ENCODE measurements around the gene RBM44.
"Not testable (repeated sequence)": the region's sequence is repeated elsewhere in the genome, so short reads cannot be mapped to it uniquely, and the experiment has no call there.

Gene RBM44

DNA sequence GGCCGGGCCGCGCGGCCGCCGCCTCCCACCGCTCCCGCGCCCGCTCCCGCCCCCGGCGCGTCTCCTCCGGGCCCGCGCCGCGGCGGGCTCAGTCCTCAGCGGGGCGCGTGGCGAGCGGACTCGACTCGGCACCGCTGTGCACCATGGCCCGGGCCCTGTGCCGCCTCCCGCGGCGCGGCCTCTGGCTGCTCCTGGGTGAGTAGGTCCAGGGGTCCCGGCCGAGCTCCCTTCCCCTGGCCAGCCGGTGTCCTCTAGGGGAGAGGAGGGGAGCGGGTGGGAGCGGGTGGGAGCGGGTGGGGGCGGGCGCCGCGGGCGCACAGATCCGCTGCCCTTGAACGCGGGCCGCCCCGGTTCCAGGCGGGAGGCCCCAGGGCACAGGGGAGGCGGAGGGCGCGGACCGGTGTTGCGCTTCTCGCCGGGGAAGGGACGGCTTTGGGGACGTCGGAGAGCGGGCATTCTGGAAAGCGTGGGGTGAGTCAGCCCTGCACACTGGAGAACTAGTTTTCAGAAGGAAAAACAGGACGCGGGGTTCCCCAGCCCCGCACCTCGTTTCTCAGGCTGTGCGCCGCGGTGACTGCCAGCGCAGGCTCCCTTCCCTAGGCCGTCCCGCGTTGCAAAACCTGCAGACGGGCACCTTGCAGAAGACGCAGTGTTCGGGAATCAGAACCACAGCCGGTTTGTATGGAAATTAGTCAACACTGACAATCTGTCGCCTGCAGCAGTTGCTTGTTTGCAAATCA, 61.1 kb downstream of the RBM44 start, which contains the start of gene RAMP1:
RAMP1 (plus strand) TSS at position 91 of the 740 bp plus-strand sequence; CDS start at position 144, 53 bp downstream.
- DNase-seq, result peak; percentile 61

DNA sequence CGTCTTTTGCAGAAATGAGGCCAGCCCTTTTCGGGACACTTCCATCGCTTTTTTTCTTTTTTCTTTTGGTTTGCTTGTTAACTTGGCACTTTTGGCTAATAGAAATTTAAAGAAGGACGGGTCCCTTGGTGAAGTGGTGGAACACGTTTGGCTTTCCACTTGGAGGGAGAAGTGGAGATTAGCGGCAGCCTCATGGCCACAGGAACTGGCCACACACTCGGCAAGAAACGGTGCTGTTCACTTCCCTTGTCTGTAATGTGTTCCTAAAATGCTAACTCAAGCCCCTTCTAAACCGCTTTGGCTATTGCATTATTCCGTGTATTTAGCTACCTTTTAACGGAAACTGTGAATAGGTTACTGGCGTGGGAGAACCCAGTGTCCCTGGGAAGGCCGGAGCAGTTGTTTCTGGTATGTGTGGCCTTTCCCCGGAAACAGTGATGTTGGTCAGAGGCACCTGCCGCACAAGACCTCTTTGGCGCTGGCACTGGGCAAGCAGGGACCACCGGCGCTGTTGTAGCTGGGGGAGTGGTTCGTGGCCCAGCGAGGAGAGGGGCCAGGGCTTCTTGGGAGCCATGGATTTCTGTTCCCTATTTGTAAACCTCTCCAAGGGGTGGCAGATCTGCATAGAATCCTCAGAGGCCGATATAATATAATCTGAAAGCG, 61.8 kb downstream of the RBM44 start:
- DNase-seq, result no peak

DNA sequence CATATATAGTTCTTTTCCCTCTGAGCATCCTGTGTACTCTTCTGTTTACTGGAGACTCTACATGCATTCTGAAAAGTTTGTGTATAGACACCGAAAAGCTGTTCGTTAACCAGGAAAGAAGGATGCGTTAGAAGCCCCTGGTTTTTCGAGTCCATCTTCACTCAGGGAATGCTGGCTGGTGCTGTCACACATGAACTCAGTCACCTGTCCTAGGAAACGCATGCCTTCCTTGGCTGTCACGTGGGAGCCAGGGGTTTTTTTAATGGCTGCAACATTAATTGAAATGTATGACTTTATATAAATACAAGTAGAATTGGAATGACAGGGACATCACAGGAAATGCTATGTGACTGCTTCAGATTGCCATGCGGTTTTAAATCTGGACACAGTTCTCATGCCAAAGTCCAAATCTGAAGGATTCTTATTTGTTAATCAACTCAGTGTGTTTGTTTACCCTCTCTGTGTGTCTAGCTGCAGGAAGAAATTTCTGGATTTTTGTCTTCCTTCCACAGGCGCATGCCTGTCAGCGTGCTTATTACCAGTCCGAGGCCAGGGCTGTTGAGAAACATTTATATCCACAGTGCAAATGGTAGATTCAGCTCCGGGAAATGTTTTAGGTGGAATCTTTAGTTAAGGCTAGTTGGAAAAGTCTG, 63.4 kb downstream of the RBM44 start:
- no peak for DNase-seq

DNA sequence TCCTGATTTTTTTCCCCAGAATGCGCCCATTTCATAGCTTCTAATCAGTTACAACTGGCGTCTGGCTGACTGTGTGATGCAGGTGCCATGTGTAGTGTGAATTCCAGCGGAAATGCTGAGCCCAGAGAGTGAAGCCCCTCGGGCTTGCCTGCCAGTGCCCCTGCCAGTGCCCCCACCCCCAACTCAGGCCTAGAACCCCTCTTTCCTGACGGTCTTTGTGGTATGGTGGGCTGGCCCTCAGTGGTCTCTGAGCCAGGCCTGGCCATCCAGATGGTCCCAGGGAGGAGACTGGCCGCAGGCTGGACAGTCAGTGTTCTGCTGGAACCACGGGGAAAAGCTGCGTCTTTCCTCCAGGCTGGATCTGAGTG, 63.9 kb downstream of the RBM44 start:
- no peak for DNase-seq

DNA sequence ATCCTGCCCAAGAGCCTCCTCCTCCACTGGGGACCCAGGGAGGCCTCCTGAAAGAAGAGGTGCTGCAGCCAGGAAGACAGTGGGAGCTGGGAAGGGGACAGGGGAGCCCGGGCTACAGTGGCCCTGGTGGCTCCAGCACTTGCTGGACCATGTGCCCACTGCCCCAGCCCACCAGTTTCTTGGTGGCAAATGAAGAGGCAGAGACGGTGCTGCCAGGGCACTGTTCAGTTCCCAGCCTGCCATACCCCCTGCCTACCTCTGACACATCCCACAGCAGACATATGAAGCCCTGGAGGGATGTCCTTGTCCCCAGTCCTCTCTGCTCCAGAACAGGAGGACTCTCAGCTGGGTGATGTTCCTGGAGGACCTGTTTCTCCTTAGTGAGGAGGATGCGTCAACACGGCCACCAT, 64.5 kb downstream of the RBM44 start:
- DNase-seq, result peak; percentile 5

DNA sequence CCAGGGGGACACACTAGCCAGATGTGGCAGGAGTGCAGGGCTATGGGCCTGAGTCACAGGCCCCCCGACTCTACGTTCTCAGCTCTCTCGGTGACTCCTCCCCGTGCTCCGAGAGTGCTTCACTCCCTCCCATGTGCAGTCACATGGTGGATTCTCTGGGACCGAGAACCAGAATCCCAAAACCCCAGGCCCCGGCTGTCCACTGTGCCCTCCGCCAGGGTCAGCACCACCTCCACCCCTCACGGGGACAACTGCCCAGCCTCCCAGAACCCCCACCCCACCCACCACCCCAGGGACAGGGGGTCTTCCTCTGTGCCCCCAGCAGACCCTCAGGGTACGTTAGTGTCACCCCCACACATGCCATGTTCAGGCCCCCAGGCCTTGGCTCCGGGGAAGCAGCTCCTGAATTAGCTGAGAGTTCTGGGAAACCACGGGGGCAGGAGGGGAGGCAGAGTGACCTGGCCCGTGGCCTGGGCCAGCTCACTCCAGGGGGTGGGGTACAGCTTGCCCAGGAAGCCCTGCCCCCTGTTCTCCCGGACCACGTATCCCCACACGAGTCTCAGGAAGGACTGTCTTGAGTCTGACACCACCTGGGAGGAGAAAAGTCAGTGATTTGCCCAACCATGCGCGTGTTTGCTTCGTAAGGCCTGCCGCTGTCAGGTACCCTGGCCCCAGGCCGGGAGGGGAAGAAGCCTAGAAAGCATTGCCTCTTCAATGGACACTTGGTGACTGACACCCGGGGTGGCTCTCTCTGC, 65.3 kb downstream of the RBM44 start:
- DNase-seq, result peak; percentile 14

DNA sequence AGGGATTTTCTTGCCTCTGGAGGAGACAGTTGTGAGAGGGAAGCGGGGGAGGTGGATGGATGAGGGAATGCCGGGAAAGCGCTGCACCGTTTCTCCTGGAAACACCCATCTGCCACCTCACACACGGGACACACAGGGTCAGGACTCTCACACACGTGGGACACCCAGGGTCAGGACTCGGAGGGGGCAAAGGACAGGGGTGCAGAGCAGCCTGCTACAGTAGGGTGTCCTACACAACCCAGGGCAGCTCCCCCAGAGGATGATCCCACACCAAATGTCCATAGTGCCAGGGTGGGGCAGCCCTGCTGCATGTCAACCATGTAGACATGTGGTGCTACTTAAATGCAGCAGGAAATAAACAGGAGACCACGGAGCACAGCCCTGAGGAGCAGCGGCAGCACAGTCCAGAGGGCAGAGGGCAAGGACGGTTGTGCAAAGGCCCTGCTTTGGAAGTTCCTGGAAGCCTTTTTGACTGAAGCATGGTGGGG, 65.9 kb downstream of the RBM44 start:
- no peak for DNase-seq

DNA sequence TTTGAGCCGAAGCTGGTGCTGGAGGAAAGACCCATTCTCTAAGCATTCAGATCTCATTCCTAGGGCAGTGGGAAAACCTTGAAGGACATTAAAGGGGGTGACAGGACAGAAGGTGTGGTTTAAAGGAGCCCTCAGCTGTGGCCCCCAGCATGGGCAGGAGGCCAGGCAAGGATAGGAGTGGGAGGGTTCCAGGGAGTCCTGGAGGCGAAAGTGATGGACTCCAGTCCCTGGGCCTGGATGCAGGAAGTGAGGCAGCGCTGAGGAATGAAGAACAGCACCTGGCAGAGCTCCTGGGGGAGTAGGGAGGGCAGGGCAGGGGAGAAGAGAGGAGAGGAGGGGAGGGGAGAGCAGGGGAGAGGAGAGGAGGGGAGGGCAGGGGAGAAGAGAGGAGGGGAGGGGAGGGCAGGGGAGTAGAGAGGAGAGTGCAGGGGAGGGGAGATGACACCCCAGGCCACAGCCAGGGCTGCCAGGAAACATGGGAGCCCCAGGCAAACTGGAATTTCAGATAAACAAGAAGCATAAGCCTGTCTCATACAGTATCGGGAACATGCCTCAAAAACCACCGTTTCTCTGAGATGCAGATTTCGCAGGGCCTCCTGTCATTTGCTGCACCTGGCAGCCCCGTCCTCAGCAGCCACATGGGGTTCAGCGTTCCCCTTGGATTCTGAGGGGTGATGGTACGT, 66.5 kb downstream of the RBM44 start:
- no peak for DNase-seq

DNA sequence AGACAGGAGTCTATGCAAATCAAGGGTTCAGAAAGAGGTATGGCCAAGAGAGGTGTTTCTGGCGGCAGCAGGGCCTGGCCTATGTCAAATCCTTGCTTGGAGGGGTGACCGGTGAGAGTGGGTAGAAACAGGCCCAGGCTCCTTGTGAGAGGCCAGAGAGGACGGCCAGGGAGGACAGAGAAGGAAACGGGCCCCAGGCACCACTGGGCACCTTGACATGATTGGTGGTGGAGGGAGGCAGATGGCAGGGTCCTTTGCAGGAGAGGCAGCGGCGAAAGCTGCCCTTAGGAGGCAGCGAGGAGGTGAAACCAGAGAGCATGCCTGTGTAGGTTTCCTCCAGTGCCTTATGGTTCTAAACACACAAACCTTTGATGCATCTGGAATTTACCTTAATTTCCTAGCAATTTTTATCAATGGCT, 67.1 kb downstream of the RBM44 start:
- DNase-seq, result no peak

DNA sequence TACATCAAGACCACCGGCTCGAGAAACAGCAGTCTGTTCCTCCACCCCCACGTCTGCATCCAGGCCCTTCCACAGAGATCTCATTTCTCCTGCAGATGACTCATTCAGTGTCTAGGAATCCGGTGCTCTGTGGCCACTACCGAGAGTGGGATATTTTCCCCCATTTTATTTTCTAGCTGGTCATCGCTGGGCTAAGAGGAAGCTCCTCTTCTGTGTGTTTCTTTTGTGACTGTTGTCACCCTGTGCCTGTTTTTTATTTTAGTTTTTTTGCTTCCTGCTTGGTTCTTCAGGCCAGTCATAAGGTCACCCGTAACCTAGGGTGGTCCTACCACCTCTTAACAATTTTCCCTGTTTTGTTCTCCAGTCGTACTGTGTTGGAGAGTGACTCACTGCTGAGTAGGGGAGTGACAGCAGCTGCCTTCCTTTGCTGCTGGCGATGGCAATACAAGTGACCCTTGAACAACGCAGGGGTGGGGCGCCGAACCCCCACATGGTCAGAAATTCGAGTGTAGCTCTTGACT, 67.6 kb downstream of the RBM44 start:
- no peak for DNase-seq

DNA sequence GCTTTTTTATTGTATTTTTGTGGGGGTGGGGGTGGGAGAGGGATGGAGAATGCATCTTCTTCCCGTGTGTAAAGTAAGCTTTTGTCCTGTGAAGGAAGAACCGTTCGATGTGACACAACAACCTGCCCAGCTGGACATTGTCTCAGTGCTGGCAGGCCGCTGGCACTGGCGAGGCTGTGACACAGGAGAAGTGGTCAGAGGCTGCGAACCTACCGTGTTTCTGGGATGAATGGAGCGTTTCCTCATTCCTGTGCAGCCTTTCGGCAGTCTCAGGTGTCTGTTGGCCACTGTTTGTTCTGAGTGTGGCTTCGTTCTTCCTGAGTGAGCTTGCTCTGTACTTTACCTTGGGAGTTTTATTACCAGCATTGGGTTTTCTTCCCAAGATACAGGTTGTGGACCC, 68.9 kb downstream of the RBM44 start:
- no peak for DNase-seq

DNA sequence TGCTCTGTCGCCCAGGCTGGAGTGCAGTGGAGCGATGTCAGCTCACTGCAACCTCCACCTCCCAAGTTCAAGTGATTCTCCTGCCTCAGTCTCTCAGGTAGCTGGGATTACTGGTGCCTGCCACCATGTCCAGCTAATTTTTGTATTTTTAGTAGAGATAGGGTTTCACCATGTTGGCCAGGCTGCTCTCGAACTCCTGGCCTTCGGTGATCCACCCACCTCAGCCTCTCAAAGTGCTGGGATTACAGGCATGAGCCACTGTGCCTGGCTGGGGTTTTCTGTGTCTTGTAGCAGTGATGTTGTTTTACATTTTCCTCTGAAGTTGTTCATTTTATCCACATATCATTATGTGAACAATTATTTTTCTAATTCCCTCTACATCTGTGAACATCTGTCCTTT, 69.5 kb downstream of the RBM44 start:
- DNase-seq, result not testable (repeated sequence)

DNA sequence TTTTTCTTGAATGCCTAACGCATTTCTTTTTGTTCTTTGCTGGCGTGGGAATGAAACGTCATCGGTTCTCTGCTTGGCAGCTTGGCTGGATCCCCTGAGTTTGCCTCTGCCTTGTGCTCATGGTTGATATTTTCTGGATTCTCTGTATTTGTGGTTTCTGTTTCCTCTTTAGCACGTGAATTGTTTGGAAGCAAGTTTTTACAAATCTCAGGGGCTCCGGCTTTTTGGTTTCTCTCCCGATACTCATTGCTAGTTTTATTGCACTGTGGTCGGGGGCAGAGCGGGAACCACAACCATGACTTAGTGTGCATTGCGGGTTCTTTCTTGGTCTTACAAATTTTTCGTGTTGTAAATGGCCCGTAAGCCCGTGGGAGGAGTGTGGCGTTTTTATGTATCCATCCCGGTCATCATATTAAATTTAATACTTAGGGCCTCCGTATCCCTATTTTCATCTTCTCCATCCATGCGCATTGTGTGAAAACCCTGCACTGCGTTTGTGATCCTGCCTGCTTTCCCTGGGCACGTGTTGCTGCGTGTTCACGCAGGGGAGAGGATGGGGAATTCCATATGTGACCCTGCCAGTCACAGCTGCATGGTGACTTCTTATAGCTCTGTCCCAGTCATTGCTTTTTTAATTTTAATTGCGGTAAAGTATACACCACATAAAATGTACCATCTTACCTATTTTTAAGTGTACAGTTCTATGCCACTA, 70.2 kb downstream of the RBM44 start:
- no peak for DNase-seq

DNA sequence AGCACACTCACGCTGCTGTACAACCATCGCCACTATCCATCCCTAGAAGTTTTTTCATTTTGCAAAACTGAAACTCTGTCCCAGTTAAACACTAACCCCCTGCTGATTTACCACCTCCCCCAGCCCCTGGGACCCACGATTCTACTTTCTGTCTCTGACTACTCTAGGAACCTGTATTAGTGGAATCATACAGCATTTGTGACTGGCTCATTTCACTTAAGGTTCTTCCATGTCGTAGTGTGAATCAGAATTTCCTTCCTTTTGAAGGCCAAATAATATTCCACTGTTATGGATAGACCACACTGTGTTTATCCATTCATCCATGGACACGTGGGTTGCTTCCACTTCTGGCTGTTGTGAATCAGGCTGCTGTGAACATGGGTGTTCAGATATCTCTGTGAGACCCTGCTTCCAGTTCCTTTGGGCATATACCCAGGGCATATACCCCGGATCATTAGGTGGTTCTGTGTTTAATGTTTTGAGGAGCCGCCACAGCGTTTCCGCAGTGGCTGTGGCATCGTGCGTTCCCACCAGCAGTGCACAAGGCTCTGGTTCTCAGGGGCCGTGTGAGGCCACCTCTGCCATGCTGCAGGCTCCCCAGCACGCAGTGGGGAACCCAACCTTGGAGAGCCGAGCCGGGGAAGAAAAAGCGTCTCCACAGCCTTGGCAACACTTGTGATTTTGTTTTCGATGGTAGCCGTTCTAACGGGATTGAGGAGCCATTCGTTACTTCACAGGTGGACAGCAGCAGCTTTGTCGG, 70.9 kb downstream of the RBM44 start:
- no peak for DNase-seq

DNA sequence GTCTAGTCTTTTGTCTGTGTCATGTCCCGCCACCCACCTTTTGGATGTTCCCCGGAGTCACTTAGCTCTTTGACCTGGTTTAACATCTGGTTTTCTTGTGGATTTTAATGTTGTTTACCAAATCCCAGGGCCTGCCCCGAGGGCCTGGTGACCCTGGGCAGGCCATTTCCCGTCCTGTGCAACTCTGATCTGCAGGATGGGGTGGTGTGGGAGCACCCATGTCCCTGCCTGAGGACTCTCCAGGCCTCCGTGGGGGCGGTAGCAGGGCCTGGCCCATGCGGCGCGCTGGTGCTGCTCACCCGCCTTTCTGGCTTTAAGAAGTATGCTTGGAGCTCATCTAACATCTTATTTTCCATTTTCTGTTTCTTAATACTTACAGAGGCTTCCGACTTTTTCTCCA, 71.5 kb downstream of the RBM44 start:
- no peak for DNase-seq

DNA sequence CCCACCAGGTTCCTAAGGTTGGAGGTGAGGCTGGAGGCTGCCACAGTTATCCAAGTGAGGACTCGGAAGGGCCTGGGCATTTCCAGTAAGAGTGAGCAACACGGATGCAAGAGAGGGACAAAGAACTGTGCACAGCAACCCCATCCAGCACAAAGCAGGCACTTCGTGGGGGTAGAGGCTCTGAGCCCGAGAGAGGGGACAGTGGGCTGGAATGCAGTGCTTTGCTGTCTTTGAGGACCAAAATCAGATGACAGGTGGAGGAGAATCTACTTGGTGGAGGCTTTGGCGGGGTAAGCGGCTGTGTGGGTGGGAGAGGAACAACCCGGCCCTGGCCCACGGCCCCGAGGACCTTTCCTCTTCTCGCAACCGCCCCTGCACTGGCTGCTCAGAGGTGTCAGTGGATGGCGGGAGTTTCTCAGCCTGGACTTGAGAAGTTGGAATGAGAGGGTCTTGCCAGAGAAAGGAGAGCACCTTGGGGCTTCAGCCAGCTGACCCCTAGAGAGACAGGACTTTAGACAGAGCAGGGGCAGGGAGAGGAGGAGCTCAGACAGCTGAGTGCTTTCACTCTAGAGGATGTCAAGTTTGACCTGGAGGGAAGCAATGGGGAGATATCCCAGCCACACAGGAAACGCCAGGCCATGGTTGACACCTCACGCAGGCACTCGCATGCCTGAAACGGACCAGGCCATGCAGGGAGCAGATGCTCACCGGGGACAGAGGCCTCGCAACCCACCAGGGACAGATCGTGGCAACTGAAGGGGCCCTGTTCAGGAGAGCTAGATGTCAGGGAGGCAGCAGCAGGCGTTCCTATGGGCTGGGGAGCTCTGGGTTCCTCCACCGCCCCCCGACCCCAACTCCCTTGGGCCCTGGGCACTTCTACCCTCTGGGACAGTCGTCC, 72.4 kb downstream of the RBM44 start:
- no peak for DNase-seq

DNA sequence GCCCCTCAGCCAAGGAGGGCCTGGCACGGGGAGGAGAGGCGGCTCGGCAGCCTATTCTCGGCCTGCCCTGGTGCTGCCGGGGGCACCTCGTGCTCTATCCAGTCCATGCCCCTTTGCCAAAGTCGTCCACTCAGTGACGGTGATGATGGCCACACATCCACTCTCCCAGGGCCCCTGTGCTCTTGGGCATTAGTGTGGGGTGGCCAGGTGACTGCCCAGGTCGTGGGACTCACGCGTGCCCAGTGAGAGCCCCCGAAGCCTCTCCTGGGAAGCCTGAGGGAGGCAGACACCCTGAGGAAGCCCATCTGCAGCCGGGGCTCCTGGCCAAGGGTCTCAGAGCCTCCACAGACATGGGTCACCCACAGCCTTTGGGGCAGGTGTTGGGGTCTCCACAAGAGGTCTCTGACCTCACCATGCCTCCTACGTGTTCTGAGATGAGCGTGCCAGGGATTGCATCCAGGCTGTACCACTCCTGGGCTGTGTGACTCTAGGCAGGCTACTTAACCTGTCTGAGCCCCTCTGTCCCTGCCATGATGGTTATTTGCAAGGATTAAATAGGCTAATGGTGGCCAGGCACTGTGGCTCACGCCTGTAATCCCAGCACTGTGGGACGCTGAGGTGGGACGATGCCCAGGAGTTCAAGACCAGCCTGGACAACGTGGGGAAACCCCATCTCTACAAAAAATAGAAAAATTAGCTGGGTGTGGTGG, 73.8 kb downstream of the RBM44 start:
- DNase-seq, result no peak

DNA sequence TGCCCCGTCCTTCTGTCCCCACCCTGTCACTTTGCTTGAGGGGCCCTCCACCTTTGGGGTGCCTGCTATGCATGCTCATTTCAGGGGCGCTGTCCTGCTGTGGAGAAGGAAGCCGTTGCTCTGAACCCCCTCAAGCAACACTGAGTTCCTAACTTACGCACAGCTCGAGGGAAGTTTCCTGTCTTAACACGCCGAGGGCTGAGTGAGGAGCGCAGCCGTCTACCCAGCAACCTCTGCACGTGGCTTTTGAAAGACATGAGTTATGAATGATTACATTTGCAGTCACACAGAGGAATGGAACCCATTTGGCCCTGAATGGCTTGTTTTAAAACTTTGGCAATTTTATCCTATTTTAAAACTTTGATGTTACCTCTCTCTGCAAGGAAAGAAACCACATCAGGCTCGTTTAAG, 74.8 kb downstream of the RBM44 start:
- no peak for DNase-seq

All from retina (tissue), 1 donor.